IMR-90 (cell line): ENCODE results near the gene FHIP1A. TPM values are rescaled to one million over a fixed set of nuclear protein-coding genes. Genes with fewer than 3 reads are reported as not detected.
A peak's percentile ranks its signal among the peaks of the same experiment; 100 is the strongest.

Experiments used
- ATAC-seq: fragments of 200-7000 bp; cut with Tn5 transposase; 2 replicates; pipeline ENCODE4 v1.9.1; 2020; ENCODE audit warnings: low read depth, mild to moderate bottlenecking, moderate library complexity
- BruUV-seq: library from RNA; stranded (reverse); fragments of 400-500 nt; replicated peaks from 2 replicates; lab custom pipeline; 2021; lab: Mats Ljungman, UMichigan
- CTCF ChIA-PET: fragments of 300-600 bp; formaldehyde crosslinking; extraction: SDS; loops from one replicate; lab custom pipeline; 2021; ENCODE audit warnings: antibody characterized with exemption; lab: Yijun Ruan, JAX
- POLR2A ChIA-PET: fragments of 300-600 bp; sonication (Branson Sonifier 250); formaldehyde crosslinking; loops from one replicate; lab custom pipeline; 2022; ENCODE audit warnings: antibody characterized with exemption; ENCODE audit not compliant: unreplicated experiment; lab: Charles Lee
- DNase-seq: peaks from one replicate; pipeline ENCODE4 v3.0.0; 2013
- H2AFZ ChIP-seq: replicated peaks from 2 replicates; pipeline ENCODE3; 2013; ENCODE audit warnings: low read length, mild to moderate bottlenecking; ENCODE audit not compliant: poor library complexity
- H2AK5ac ChIP-seq: 2 replicates; pipeline ENCODE4 v1.6.1; 2013; ENCODE audit warnings: low read depth, low read length, inconsistent platforms
- H2AK9ac ChIP-seq: replicated peaks from 2 replicates; pipeline ENCODE3; 2013; ENCODE audit warnings: mild to moderate bottlenecking, low read depth, low read length, moderate library complexity; ENCODE audit not compliant: poor library complexity
- H2BK120ac ChIP-seq: 2 replicates; pipeline ENCODE4 v1.6.1; 2013; ENCODE audit warnings: low read depth, low read length, inconsistent platforms
- H2BK15ac ChIP-seq: 3 replicates; pipeline ENCODE4 v1.6.1; 2013; ENCODE audit warnings: low read depth, low read length, inconsistent platforms
- H2BK20ac ChIP-seq: 2 replicates; pipeline ENCODE4 v1.6.1; 2013; ENCODE audit warnings: low read depth, mild to moderate bottlenecking, inconsistent platforms, low read length, moderate library complexity
- H2BK5ac ChIP-seq: 2 replicates; pipeline ENCODE4 v1.6.1; 2013; ENCODE audit warnings: mild to moderate bottlenecking, low read depth, low read length, inconsistent platforms; ENCODE audit not compliant: poor library complexity, severe bottlenecking
- H3K14ac ChIP-seq: replicated peaks from 2 replicates; pipeline ENCODE4 v1.6.1; 2013; ENCODE audit warnings: low read depth, low read length, inconsistent platforms
- H3K18ac ChIP-seq: 2 replicates; pipeline ENCODE4 v1.6.1; 2013; ENCODE audit warnings: low read depth, low read length, control low read depth
- H3K23ac ChIP-seq: 2 replicates; pipeline ENCODE4 v1.6.1; 2013; ENCODE audit warnings: low read depth, low read length, inconsistent platforms
- H3K27ac ChIP-seq: 2 replicates; pipeline ENCODE4 v1.5.1; 2013; ENCODE audit warnings: mild to moderate bottlenecking, control low read depth, low read length; ENCODE audit not compliant: insufficient read depth
- H3K27me3 ChIP-seq: 2 replicates; pipeline ENCODE4 v1.6.1; 2013; ENCODE audit warnings: low read length; ENCODE audit not compliant: control insufficient read depth, insufficient read depth
- H3K36me3 ChIP-seq: 2 replicates; pipeline ENCODE4 v1.6.1; 2013; ENCODE audit warnings: low read length, mixed read lengths; ENCODE audit not compliant: control insufficient read depth, insufficient read depth
- H3K4ac ChIP-seq: 2 replicates; pipeline ENCODE4 v1.6.1; 2013; ENCODE audit warnings: low read depth, low read length, inconsistent platforms
- H3K4me1 ChIP-seq: 2 replicates; pipeline ENCODE4 v1.6.1; 2013; ENCODE audit warnings: low read length, mixed read lengths; ENCODE audit not compliant: control insufficient read depth, insufficient read depth
- H3K4me2 ChIP-seq: 2 replicates; pipeline ENCODE4 v1.6.1; 2013; ENCODE audit warnings: low read depth, mild to moderate bottlenecking, control low read depth, low read length, moderate library complexity
- H3K4me3 ChIP-seq: 2 replicates; pipeline ENCODE4 v1.5.1; 2013; ENCODE audit warnings: low read depth, mild to moderate bottlenecking, control low read depth, low read length, moderate library complexity; ENCODE audit not compliant: insufficient read depth
- H3K56ac ChIP-seq: 2 replicates; pipeline ENCODE4 v1.6.1; 2013; ENCODE audit warnings: low read length, inconsistent platforms; ENCODE audit not compliant: insufficient read depth; ENCODE audit errors: extremely low read depth
- H3K79me1 ChIP-seq, 2 experiments: 2 replicates each; pipeline ENCODE4 v1.6.1; 2013; ENCODE audit warnings: low read length in 2 of 2, inconsistent platforms in 1 of 2, low read depth in 1 of 2
- H3K9ac ChIP-seq: 2 replicates; pipeline ENCODE4 v1.6.1; 2013; ENCODE audit warnings: low read depth, low read length, control low read depth
- H3K9me1 ChIP-seq: 2 replicates; pipeline ENCODE4 v1.6.1; 2013; ENCODE audit warnings: low read length, inconsistent platforms; ENCODE audit not compliant: insufficient read depth
- H3K9me3 ChIP-seq: 2 replicates; pipeline ENCODE4 v1.6.1; 2013; ENCODE audit warnings: low read length; ENCODE audit not compliant: control insufficient read depth, insufficient read depth
- H4K20me1 ChIP-seq: 2 replicates; pipeline ENCODE4 v1.6.1; 2013; ENCODE audit warnings: low read length, inconsistent platforms; ENCODE audit not compliant: insufficient read depth
- H4K5ac ChIP-seq: 2 replicates; pipeline ENCODE4 v1.6.1; 2013; ENCODE audit warnings: mild to moderate bottlenecking, low read depth, low read length, control low read depth
- H4K8ac ChIP-seq, 2 experiments: 2 replicates each; pipeline ENCODE4 v1.6.1; 2013; ENCODE audit warnings: low read depth in 2 of 2, low read length in 2 of 2, control low read depth in 1 of 2, inconsistent platforms in 1 of 2
- H4K91ac ChIP-seq: 2 replicates; pipeline ENCODE4 v1.6.1; 2013; ENCODE audit warnings: low read depth, low read length, inconsistent platforms; ENCODE audit not compliant: insufficient read depth
- BHLHE40 ChIP-seq: fragments of 150-350 bp; IDR thresholded peaks from 2 replicates; pipeline ENCODE4 v1.6.1; 2016; ENCODE audit warnings: mild to moderate bottlenecking, low read depth, low read length
- CEBPB ChIP-seq: IDR thresholded peaks from 2 replicates; pipeline ENCODE4 v1.6.1; 2012; ENCODE audit warnings: low read depth, low read length, improper control_type of control experiment
- CHD1 ChIP-seq: IDR thresholded peaks from 2 replicates; pipeline ENCODE4 v1.6.1; 2012; ENCODE audit warnings: low read depth, low read length, improper control_type of control experiment
- CTCF ChIP-seq: conservative IDR thresholded peaks from 2 replicates; pipeline ENCODE4 v1.5.1; 2012; ENCODE audit warnings: mild to moderate bottlenecking, low read depth, low read length, improper control_type of control experiment
- ELK1 ChIP-seq: fragments of 150-350 bp; IDR thresholded peaks from 2 replicates; pipeline ENCODE4 v1.6.1; 2016; ENCODE audit warnings: low read depth, mild to moderate bottlenecking, low read length, moderate library complexity, borderline replicate concordance
- FOS ChIP-seq: fragments of 150-350 bp; IDR thresholded peaks from 2 replicates; pipeline ENCODE4 v1.6.1; 2016; ENCODE audit warnings: low read depth, low read length
- MAFK ChIP-seq: IDR thresholded peaks from 2 replicates; pipeline ENCODE4 v1.6.1; 2012; ENCODE audit warnings: low read depth, low read length, improper control_type of control experiment
- MAZ ChIP-seq: IDR thresholded peaks from 2 replicates; pipeline ENCODE4 v1.6.1; 2012; ENCODE audit warnings: low read depth, mild to moderate bottlenecking, low read length, improper control_type of control experiment, moderate library complexity, borderline replicate concordance
- MXI1 ChIP-seq: IDR thresholded peaks from 2 replicates; pipeline ENCODE4 v1.6.1; 2012; ENCODE audit warnings: low read depth, mild to moderate bottlenecking, low read length, moderate library complexity, borderline replicate concordance
- POLR2A ChIP-seq: IDR thresholded peaks from 2 replicates; pipeline ENCODE4 v1.6.1; 2012; ENCODE audit warnings: mild to moderate bottlenecking, low read depth, low read length
- RAD21 ChIP-seq: IDR thresholded peaks from 2 replicates; pipeline ENCODE4 v1.6.1; 2012; ENCODE audit warnings: low read length, improper control_type of control experiment
- RFX5 ChIP-seq: IDR thresholded peaks from 2 replicates; pipeline ENCODE4 v1.8.0; 2012; ENCODE audit warnings: low read depth, mild to moderate bottlenecking, low read length, moderate library complexity
- SMC3 ChIP-seq: fragments of 150-350 bp; IDR thresholded peaks from 2 replicates; pipeline ENCODE4 v1.6.1; 2016; ENCODE audit warnings: low read depth, mild to moderate bottlenecking, antibody characterized with exemption, low read length, moderate library complexity
- USF2 ChIP-seq: fragments of 150-350 bp; IDR thresholded peaks from 2 replicates; pipeline ENCODE4 v1.6.1; 2017; ENCODE audit warnings: mild to moderate bottlenecking, antibody characterized with exemption, low read length, low read depth
- WGBS, 2 experiments: methylation state at CpG; one replicate each; pipeline versions ENCODE4 v1.1.5 to v1.1.7; 2013; ENCODE audit warnings: missing lambda C conversion rate in 2 of 2; ENCODE audit not compliant: insufficient read length in 1 of 2; ENCODE audit errors: extremely low coverage in 2 of 2; 5-methylcytosine and 5-hydroxymethylcytosine counted together
- dilution Hi-C: fragments of 300-500 bp; cut with HindIII; formaldehyde crosslinking; loops from one replicate; pipeline ENCODE4 v1.14.3; 2018; ENCODE audit warnings: low sequenced_read_pairs; ENCODE audit not compliant: unreplicated experiment
- in situ Hi-C: fragments of 300-500 bp; cut with MboI; formaldehyde crosslinking; loops from 3 replicates; pipeline ENCODE4 v1.14.3; 2019; ENCODE audit warnings: low sequenced_read_pairs, inconsistent platforms, mixed read lengths
- intact Hi-C: fragments of 100-400 bp; cut with micrococcal nuclease; formaldehyde crosslinking; loops from 2 replicates; pipeline ENCODE4 v1.10.0; 2022
- polyA plus RNA-seq, 3 experiments: library from polyadenylated mRNA; depleted of rRNA; stranded (reverse); fragments of >200 nt; gene quantifications; 2 replicates each; pipeline ENCODE4 v1.2.3, GENCODE V29; 2012; ENCODE audit warnings: low replicate concordance in 1 of 3
- total RNA-seq: library from RNA; depleted of rRNA; stranded (reverse); fragments of >200 nt; gene quantifications from 2 replicates; pipeline ENCODE4 v1.2.3, GENCODE V29; 2012

The FHIP1A gene
- total and polyA plus RNA-seq, 2 of the 4 experiments (the other 2 are of a cell fraction), result 0.02 to 0.18 TPM

GRCh38 chr4:151407466-151408379, 1.3 kb upstream of the FHIP1A start:
- H3K4me1 ChIP-seq, result peaks cover 3% of the 10 kb centered on the region; the same call in 1 of the 2 replicates
- no peak overlapping the region for H3K23ac ChIP-seq
- no peak overlapping the region for H3K56ac ChIP-seq
- no peak overlapping the region for H4K5ac ChIP-seq
- BruUV-seq, result no TSS peak
- H2BK20ac ChIP-seq, result no peak overlapping the region
- ChIA-PET CTCF (interaction anchor here (1.1 kb wide), 1 partner anchor 49 kb away, joined by 4 read pairs; no protein-coding TSS in a partner anchor), POLR2A (no interaction called here)
- in situ Hi-C loops (no loop called here), intact Hi-C loops (no loop called here), dilution Hi-C loops (no loop called here)
- H3K27me3 ChIP-seq, result peaks cover 35% of the 10 kb centered on the region
- no peak overlapping the region for H3K4me3 ChIP-seq
- H3K36me3 ChIP-seq, result no peaks in the 10 kb centered on the region
- 3% methylated on average over 11 of the region's 29 CpGs; no CpG with 5 or more reads in 1 of the 2 experiments for WGBS, 2 experiments
- H4K20me1 ChIP-seq, result no peaks in the 10 kb centered on the region
- no peak for ATAC-seq
- H4K91ac ChIP-seq, result no peak overlapping the region
- no peak overlapping the region for H4K8ac ChIP-seq
- H3K4me2 ChIP-seq, result peak overlapping the region; percentile 82; the same call in 1 of the 2 replicates
- H3K9me1 ChIP-seq, result no peaks in the 10 kb centered on the region
- H3K9ac ChIP-seq, result no peak overlapping the region
- no peak for DNase-seq
- H2AK5ac ChIP-seq, result no peak overlapping the region
- no peak overlapping the region for H3K4ac ChIP-seq
- no peak overlapping the region for H3K14ac ChIP-seq
- H2BK15ac ChIP-seq, result no peak overlapping the region
- no peaks in the 10 kb centered on the region for H3K79me1 ChIP-seq
- peak overlapping the region; percentile 87 for H2AFZ ChIP-seq
- no peak overlapping the region for H3K27ac ChIP-seq
- no peak overlapping the region for H2AK9ac ChIP-seq
- no peak overlapping the region for H3K18ac ChIP-seq
- H3K9me3 ChIP-seq, result no peaks in the 10 kb centered on the region; the same call in 1 of the 2 replicates
- no peak overlapping the region for H2BK5ac ChIP-seq
- H2BK120ac ChIP-seq, result no peak overlapping the region
- TF ChIP-seq USF2 (no peak), CTCF (no peak), RAD21 (no peak), MXI1 (no peak), RFX5 (no peak), SMC3 (no peak), POLR2A (no peak), ELK1 (no peak), CEBPB (no peak), FOS (no peak), MAFK (no peak), CHD1 (no peak), MAZ (no peak), BHLHE40 (no peak)
